Neural cell (in vitro differentiated cells): Measurements from ENCODE around the gene HIVEP3.

Source experiments
- POLR2AphosphoS5 ChIP-seq: IDR thresholded peaks from 2 replicates; pipeline ENCODE4 v1.6.1; 2012
- RAD21 ChIP-seq: fragments of 450-650 bp; conservative IDR thresholded peaks from 2 replicates; pipeline ENCODE4 v1.6.1; 2014; ENCODE audit warnings: antibody characterized with exemption, mild to moderate bottlenecking, moderate library complexity
- TF ChIP-seq, protein P1 (sequence below): fragments of 450-650 bp; IDR thresholded peaks from 2 replicates; pipeline ENCODE4 v1.5.1; 2014; ENCODE audit warnings: antibody characterized with exemption, mild to moderate bottlenecking, moderate library complexity; ENCODE audit not compliant: poor library complexity, severe bottlenecking

DNA sequence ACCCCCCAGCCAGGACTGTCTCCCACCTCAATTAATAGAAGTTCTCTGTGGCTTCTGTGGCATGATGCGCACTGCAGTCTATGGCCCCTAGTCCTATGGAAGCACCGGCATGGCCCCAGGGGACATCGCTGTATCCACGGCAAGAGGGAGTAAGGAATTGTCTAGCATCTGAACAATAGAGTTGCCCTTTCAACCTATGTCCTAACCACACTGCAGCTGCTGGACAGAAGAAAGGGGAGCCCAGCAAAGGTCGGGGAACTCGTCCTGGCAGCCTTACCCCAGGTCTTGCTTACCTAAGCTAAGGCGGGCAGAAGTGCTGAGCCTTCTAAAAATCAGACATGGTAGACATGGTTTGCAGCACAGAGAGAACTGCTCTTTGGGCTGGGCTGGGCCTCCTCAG lies 330.9 kb downstream of the HIVEP3 start:
- TF ChIP-seq POLR2AphosphoS5, result no peak
- TF ChIP-seq, protein P1, sequence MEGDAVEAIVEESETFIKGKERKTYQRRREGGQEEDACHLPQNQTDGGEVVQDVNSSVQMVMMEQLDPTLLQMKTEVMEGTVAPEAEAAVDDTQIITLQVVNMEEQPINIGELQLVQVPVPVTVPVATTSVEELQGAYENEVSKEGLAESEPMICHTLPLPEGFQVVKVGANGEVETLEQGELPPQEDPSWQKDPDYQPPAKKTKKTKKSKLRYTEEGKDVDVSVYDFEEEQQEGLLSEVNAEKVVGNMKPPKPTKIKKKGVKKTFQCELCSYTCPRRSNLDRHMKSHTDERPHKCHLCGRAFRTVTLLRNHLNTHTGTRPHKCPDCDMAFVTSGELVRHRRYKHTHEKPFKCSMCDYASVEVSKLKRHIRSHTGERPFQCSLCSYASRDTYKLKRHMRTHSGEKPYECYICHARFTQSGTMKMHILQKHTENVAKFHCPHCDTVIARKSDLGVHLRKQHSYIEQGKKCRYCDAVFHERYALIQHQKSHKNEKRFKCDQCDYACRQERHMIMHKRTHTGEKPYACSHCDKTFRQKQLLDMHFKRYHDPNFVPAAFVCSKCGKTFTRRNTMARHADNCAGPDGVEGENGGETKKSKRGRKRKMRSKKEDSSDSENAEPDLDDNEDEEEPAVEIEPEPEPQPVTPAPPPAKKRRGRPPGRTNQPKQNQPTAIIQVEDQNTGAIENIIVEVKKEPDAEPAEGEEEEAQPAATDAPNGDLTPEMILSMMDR, result no peak
- no peak for TF ChIP-seq RAD21
